Ishikawa (cell line): ENCODE measurements around the gene SMOC1.

Experiments used
- CEBPB ChIP-seq: IDR thresholded peaks from 2 replicates; pipeline ENCODE4 v1.6.1; 2012
- CREB1 ChIP-seq: IDR thresholded peaks from 2 replicates; pipeline ENCODE4 v1.6.1; 2012; ENCODE audit warnings: low read depth
- EGR1 ChIP-seq: IDR thresholded peaks from 2 replicates; pipeline ENCODE4 v1.6.1; 2012
- EP300 ChIP-seq: IDR thresholded peaks from 2 replicates; pipeline ENCODE4 v1.6.1; 2012; ENCODE audit warnings: borderline replicate concordance
- FOXM1 ChIP-seq: IDR thresholded peaks from 2 replicates; pipeline ENCODE4 v1.6.1; 2012; ENCODE audit warnings: low read depth, borderline replicate concordance
- NFIC ChIP-seq: IDR thresholded peaks from 2 replicates; pipeline ENCODE4 v1.6.1; 2012
- RAD21 ChIP-seq: IDR thresholded peaks from 2 replicates; pipeline ENCODE4 v1.6.1; 2012; ENCODE audit warnings: low read depth
- REST ChIP-seq: IDR thresholded peaks from 2 replicates; pipeline ENCODE4 v1.6.1; 2012; ENCODE audit warnings: low read depth, mild to moderate bottlenecking
- TAF1 ChIP-seq: IDR thresholded peaks from 2 replicates; pipeline ENCODE4 v1.6.1; 2012; ENCODE audit warnings: low read depth, mild to moderate bottlenecking
- TCF12 ChIP-seq: IDR thresholded peaks from 2 replicates; pipeline ENCODE4 v1.6.1; 2012; ENCODE audit warnings: low read depth
- TEAD4 ChIP-seq: IDR thresholded peaks from 2 replicates; pipeline ENCODE4 v1.6.1; 2012
- USF1 ChIP-seq: IDR thresholded peaks from 2 replicates; pipeline ENCODE4 v1.6.1; 2012
- YY1 ChIP-seq: IDR thresholded peaks from 2 replicates; pipeline ENCODE4 v1.6.1; 2012; ENCODE audit warnings: low read depth
- ZBTB7A ChIP-seq: IDR thresholded peaks from 2 replicates; pipeline ENCODE4 v1.6.1; 2012; ENCODE audit warnings: low read depth
- TF ChIP-seq, protein P1 (sequence below): IDR thresholded peaks from 2 replicates; pipeline ENCODE4 v1.6.1; 2012

Gene SMOC1

GRCh38 chr14:69895109-69895508 lies 15.9 kb downstream of the SMOC1 start:
- TF ChIP-seq RAD21 (no peak), REST (no peak), ZBTB7A (no peak), TAF1 (no peak), TEAD4 (no peak), CEBPB (no peak), USF1 (no peak), FOXM1 (no peak), EP300 (no peak), CREB1 (no peak), TCF12 (no peak), YY1 (no peak), EGR1 (no peak), NFIC (no peak)
- TF ChIP-seq, protein P1, sequence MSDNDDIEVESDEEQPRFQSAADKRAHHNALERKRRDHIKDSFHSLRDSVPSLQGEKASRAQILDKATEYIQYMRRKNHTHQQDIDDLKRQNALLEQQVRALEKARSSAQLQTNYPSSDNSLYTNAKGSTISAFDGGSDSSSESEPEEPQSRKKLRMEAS = no peak

- TF ChIP-seq CEBPB (no peak), YY1 (no peak), TCF12 (no peak), EGR1 (no peak), NFIC (no peak), REST (no peak), FOXM1 (no peak)
- TF ChIP-seq, protein P1 = no peak
Observed at GRCh38 chr14:69896080-69896479, 16.9 kb downstream of the SMOC1 start.

DNA sequence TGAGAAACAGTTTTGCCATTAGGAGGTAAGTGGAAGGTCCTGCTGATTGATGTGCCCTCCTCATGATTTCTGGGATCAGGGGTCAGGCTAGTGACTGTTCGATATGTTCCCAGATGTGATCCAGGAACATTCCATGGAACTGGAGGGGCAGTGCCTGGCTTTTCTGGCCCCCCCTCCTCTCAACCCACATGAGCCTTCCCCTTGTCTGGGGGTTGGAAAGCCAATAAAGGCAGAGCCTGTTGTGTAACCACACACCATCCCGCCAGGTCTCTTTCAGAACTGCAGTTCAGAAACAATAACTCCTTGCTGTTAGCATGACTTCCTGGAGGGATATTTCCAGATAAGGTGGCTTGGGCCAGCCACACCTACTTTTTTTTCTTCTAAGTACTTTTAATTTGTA lies 17.8 kb downstream of the SMOC1 start:
- no peak for TF ChIP-seq CEBPB
- no peak for TF ChIP-seq EP300
- TF ChIP-seq EGR1 = no peak
- TF ChIP-seq ZBTB7A = no peak
- no peak for TF ChIP-seq FOXM1
- TF ChIP-seq TAF1 = no peak
- no peak for TF ChIP-seq USF1
- no peak for TF ChIP-seq TEAD4
- TF ChIP-seq TCF12 = no peak
- no peak for TF ChIP-seq REST
- no peak for TF ChIP-seq NFIC
- no peak for TF ChIP-seq CREB1
- no peak for TF ChIP-seq RAD21
- TF ChIP-seq, protein P1 = no peak

DNA sequence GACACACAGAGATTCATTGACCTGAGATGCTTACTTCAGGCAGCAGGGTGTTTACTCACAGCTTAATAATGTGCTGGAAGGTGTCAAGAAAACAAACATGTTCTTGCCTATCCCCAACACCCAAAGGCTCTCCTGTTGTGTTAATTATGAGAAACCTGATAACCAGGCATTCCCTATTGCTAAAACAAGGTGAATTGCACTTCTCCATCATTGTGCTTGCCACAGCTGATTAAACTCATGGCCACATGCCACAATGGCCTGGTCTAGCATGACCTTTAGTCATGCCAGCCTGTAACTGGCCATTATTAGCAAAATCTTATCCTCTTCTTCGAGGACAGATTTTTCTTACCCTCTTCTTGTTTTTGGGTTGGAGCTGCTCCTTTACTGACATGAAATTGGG lies 21.4 kb downstream of the SMOC1 start:
- TF ChIP-seq USF1 = no peak
- no peak for TF ChIP-seq EGR1
- TF ChIP-seq, protein P1 = no peak
- TF ChIP-seq CEBPB = no peak
- TF ChIP-seq RAD21 = no peak
- TF ChIP-seq NFIC = no peak
- TF ChIP-seq REST = no peak
- no peak for TF ChIP-seq TCF12
- no peak for TF ChIP-seq TAF1
- no peak for TF ChIP-seq TEAD4
- no peak for TF ChIP-seq FOXM1
- no peak for TF ChIP-seq YY1
- TF ChIP-seq CREB1 = no peak
- TF ChIP-seq ZBTB7A = no peak
- no peak for TF ChIP-seq EP300
